A549 (cell line): Measurements from ENCODE around the gene STAB2. TPM values are rescaled to one million over a fixed set of nuclear protein-coding genes. Genes with fewer than 3 reads are reported as not detected.

Source experiments
- ATAC-seq, 2 experiments: fragments of 200-7000 bp in 1 of 2; fragments of >200 bp in 1 of 2; cut with Nextera tagmentation in 1 of 2; cut with Tn5 transposase in 1 of 2; 3 replicates each; pipeline versions ENCODE4 v1.8.0 to v1.9.1; 2018 to 2020; ENCODE audit warnings: mild to moderate bottlenecking in 1 of 2, moderate library complexity in 1 of 2
- CTCF ChIA-PET: fragments of 300-600 bp; sonication (Branson Sonifier 250); formaldehyde crosslinking; extraction: SDS; loops from one replicate; lab custom pipeline; 2021; ENCODE audit warnings: antibody characterized with exemption, inconsistent platforms; lab: Yijun Ruan, JAX
- POLR2A ChIA-PET: fragments of 350-600 bp; formaldehyde crosslinking; extraction: SDS; loops from one replicate; lab custom pipeline; 2021; ENCODE audit warnings: antibody characterized with exemption, inconsistent platforms; lab: Yijun Ruan, JAX
- DNase-seq, 2 experiments: peaks; one replicate each; pipeline versions ENCODE4 v3.0.0 to v3.0.0-alpha.2; 2011 to 2016; ENCODE audit warnings: low read depth in 1 of 2, low spot score in 1 of 2
- FAIRE-seq: peaks from 2 replicates; lab custom pipeline; 2011; peaks lifted over from hg19 to GRCh38; lab: Jason Lieb, UNC
- H3K27ac ChIP-seq, 2 experiments: fragments of >200 bp; sonication (Bioruptor Twin); formaldehyde crosslinking; 3 replicates each; pipeline ENCODE4 v1.5.1; 2016 to 2017
- H3K4me1 ChIP-seq: fragments of >200 bp; sonication (Bioruptor Twin); formaldehyde crosslinking; 3 replicates; pipeline ENCODE4 v1.6.1; 2016
- H3K4me2 ChIP-seq: fragments of >200 bp; sonication (Bioruptor Twin); formaldehyde crosslinking; 3 replicates; pipeline ENCODE4 v1.6.1; 2016
- H3K4me3 ChIP-seq: fragments of >200 bp; sonication (Bioruptor Twin); formaldehyde crosslinking; 3 replicates; pipeline ENCODE4 v1.5.1; 2016
- H3K9me3 ChIP-seq: fragments of >200 bp; sonication (Bioruptor Twin); formaldehyde crosslinking; 3 replicates; pipeline ENCODE4 v1.6.1; 2016
- CBX8 ChIP-seq: fragments of 200-600 bp; sonication (generic); IDR thresholded peaks from 2 replicates; pipeline ENCODE4 v1.6.1; 2016
- CEBPB ChIP-seq, 2 experiments: fragments of >200 bp in 1 of 2; sonication (Bioruptor Twin) in 1 of 2; formaldehyde crosslinking in 1 of 2; IDR thresholded peaks; 2 replicates each; pipeline ENCODE4 v1.6.1; 2012 to 2016
- EHMT2 ChIP-seq: fragments of 200-600 bp; sonication (generic); IDR thresholded peaks from 2 replicates; pipeline ENCODE4 v1.6.1; 2016; ENCODE audit warnings: antibody characterized with exemption, low read depth, mild to moderate bottlenecking, moderate library complexity
- EP300 ChIP-seq, 2 experiments: fragments of >200 bp; sonication (Bioruptor Twin); formaldehyde crosslinking; IDR thresholded peaks; 2 replicates in 1 of 2; 3 replicates in 1 of 2; pipeline ENCODE4 v1.6.1; 2016 to 2017
- FOSB ChIP-seq: fragments of 250-450 bp; sonication (Bioruptor Pico); IDR thresholded peaks from 2 replicates; pipeline ENCODE4 v1.5.0; 2020; ENCODE audit warnings: mild to moderate bottlenecking, moderate library complexity
- FOSL2 ChIP-seq, 2 experiments: fragments of 450-650 bp in 1 of 2; fragments of >200 bp in 1 of 2; sonication (Bioruptor Twin) in 1 of 2; formaldehyde crosslinking; IDR thresholded peaks; 2 replicates each; pipeline versions ENCODE4 v1.5.0 to v1.6.1; 2016 to 2020; ENCODE audit warnings: mild to moderate bottlenecking in 1 of 2, moderate library complexity in 1 of 2
- HMGXB4 ChIP-seq: fragments of 250-450 bp; sonication (Bioruptor Pico); IDR thresholded peaks from 2 replicates; pipeline ENCODE4 v1.5.0; 2021; ENCODE audit warnings: mild to moderate bottlenecking, moderate library complexity, borderline replicate concordance
- HOXB13 ChIP-seq: fragments of 250-450 bp; sonication (Bioruptor Pico); IDR thresholded peaks from 2 replicates; pipeline ENCODE4 v1.5.0; 2020; ENCODE audit warnings: low read depth, mild to moderate bottlenecking, moderate library complexity
- HOXB5 ChIP-seq: fragments of 250-450 bp; sonication (Bioruptor Pico); IDR thresholded peaks from 2 replicates; pipeline ENCODE4 v1.5.0; 2020; ENCODE audit warnings: mild to moderate bottlenecking, moderate library complexity
- JUNB ChIP-seq: fragments of >200 bp; sonication (Bioruptor Twin); formaldehyde crosslinking; IDR thresholded peaks from 2 replicates; pipeline ENCODE4 v1.6.1; 2016
- KDM1A ChIP-seq: fragments of 200-600 bp; sonication (generic); IDR thresholded peaks from 2 replicates; pipeline ENCODE4 v1.6.1; 2016; ENCODE audit warnings: low read depth, mild to moderate bottlenecking
- MAX ChIP-seq: IDR thresholded peaks from 2 replicates; pipeline ENCODE4 v1.6.1; 2012
- MYC ChIP-seq: IDR thresholded peaks from 2 replicates; pipeline ENCODE4 v1.6.1; 2012; ENCODE audit warnings: mild to moderate bottlenecking, inconsistent platforms, low read length, improper control_type of control experiment, borderline replicate concordance
- NR3C1 ChIP-seq: fragments of >200 bp; sonication (Bioruptor Twin); formaldehyde crosslinking; IDR thresholded peaks from 3 replicates; pipeline ENCODE4 v1.6.1; 2017
- POLR2A ChIP-seq: IDR thresholded peaks from 2 replicates; pipeline ENCODE4 v1.6.1; 2012; ENCODE audit warnings: mild to moderate bottlenecking, low read length
- RAD21 ChIP-seq, 2 experiments: fragments of >200 bp in 1 of 2; sonication (Bioruptor Twin) in 1 of 2; formaldehyde crosslinking in 1 of 2; IDR thresholded peaks in 1 of 2; conservative IDR thresholded peaks in 1 of 2; 2 replicates in 1 of 2; 3 replicates in 1 of 2; pipeline ENCODE4 v1.6.1; 2012 to 2018; ENCODE audit warnings: inconsistent platforms in 1 of 2
- RFX5 ChIP-seq: fragments of 450-650 bp; IDR thresholded peaks from 2 replicates; pipeline ENCODE4 v1.7.1; 2014; ENCODE audit warnings: antibody characterized with exemption, mild to moderate bottlenecking, moderate library complexity
- SMC3 ChIP-seq: fragments of >200 bp; sonication (Bioruptor Twin); formaldehyde crosslinking; IDR thresholded peaks from 3 replicates; pipeline ENCODE4 v1.6.1; 2018; ENCODE audit warnings: inconsistent platforms
- SREBF2 ChIP-seq: fragments of 450-650 bp; IDR thresholded peaks from 2 replicates; pipeline ENCODE4 v1.6.1; 2014; ENCODE audit warnings: mild to moderate bottlenecking, moderate library complexity
- TFCP2L1 ChIP-seq: fragments of 250-450 bp; sonication (Bioruptor Pico); IDR thresholded peaks from 2 replicates; pipeline ENCODE4 v1.5.0; 2021; ENCODE audit warnings: mild to moderate bottlenecking
- USF2 ChIP-seq: fragments of 450-650 bp; IDR thresholded peaks from 2 replicates; pipeline ENCODE4 v1.6.1; 2014; ENCODE audit warnings: antibody characterized with exemption
- ZFP36 ChIP-seq: fragments of 450-650 bp; IDR thresholded peaks from 2 replicates; pipeline ENCODE4 v1.6.1; 2014; ENCODE audit warnings: borderline replicate concordance; ENCODE audit not compliant: partially characterized antibody
- WGBS: methylation state at CpG from one replicate; pipeline ENCODE4 v1.1.6; 2017; ENCODE audit errors: missing lambda C conversion rate; 5-methylcytosine and 5-hydroxymethylcytosine counted together
- polyA plus RNA-seq, 4 experiments: library from polyadenylated mRNA; depleted of rRNA in 3 of 4; stranded (reverse); fragments of >200 nt; fragmentation: RNase III in 1 of 4; extraction: RNeasy Plus Mini Kit Qiagen cat#74134 plus additional on column Dnase treatment in 1 of 4; gene quantifications; 2 replicates in 3 of 4; 3 replicates in 1 of 4; pipeline ENCODE4 v1.2.3, GENCODE V29; 2011 to 2017
- TF ChIP-seq, protein P1 (sequence below): fragments of >200 bp; sonication (Bioruptor Twin); formaldehyde crosslinking; IDR thresholded peaks from 3 replicates; pipeline ENCODE4 v1.5.1; 2016

The STAB2 gene
- polyA plus RNA-seq, 2 of the 4 experiments (the other 2 are of a cell fraction), result not detected

DNA sequence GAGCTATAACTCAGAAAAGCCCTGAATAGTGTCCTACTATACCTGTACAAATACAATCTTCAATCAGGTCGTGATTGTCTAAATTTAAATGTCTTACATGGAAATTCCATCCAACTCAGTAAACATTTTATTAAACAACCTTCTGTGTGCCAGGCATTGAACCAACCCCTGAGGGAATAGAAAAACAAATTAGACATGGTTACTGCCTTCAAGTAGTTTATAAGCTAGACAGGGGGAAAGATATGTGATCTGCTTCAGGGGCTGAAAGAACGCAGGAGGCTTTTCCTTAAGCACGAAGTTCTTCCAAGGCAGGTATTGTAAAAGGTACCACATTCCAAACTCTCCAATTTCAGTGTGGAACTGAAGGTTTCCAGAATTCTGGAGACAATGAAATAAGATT, 39.7 kb upstream of the STAB2 start:
- Histone ChIP-seq H3K4me2 (no peak overlapping the region), H3K4me3 (no peak overlapping the region), H3K27ac (no peak overlapping the region), H3K9me3 (no peaks in the 10 kb centered on the region), H3K4me1 (peaks cover 8% of the 10 kb centered on the region; the same call in 1 of the 3 replicates)
- TF ChIP-seq EHMT2 (no peak), SREBF2 (no peak), HOXB13 (no peak)
- FAIRE-seq (no peak), ATAC-seq (no peak), DNase-seq (no peak)
- CTCF ChIA-PET, result interaction anchor here (1.3 to 10.5 kb wide), 14 partner anchors 10 to 668 kb away, joined by 3 to 134 read pairs (median 15); partner anchors contain the start of gene C12orf42
- WGBS, result 46% methylated on average over 3 of the region's 3 CpGs
- POLR2A ChIA-PET, result no interaction called here

- Histone ChIP-seq H3K4me3 (no peak overlapping the region), H3K4me2 (no peak overlapping the region), H3K4me1 (peaks cover 8% of the 10 kb centered on the region; the same call in 1 of the 3 replicates), H3K9me3 (no peaks in the 10 kb centered on the region), H3K27ac (no peak overlapping the region)
- ChIA-PET CTCF (interaction anchor here (0.6 to 10.5 kb wide), 41 partner anchors 7 to 1774 kb away, joined by 3 to 134 read pairs (median 5); partner anchors contain the start of gene C12orf42), POLR2A (no interaction called here)
- ATAC-seq (no peak), DNase-seq (no peak), FAIRE-seq (no peak)
- 61% methylated on average over 6 of the region's 6 CpGs for WGBS
- TF ChIP-seq HOXB5 (CRISPR knock-in tag) (no peak), FOSL2 (IDR thresholded peaks at IDR 0.05) (no peak), FOSL2 (CRISPR knock-in tag; IDR thresholded peaks at IDR 0.05) (no peak), MAX (no peak), EP300 (IDR thresholded peaks at IDR 0.05) (no peak), HMGXB4 (CRISPR knock-in tag) (no peak), RFX5 (no peak), TFCP2L1 (CRISPR knock-in tag) (no peak)
- TF ChIP-seq, protein P1, sequence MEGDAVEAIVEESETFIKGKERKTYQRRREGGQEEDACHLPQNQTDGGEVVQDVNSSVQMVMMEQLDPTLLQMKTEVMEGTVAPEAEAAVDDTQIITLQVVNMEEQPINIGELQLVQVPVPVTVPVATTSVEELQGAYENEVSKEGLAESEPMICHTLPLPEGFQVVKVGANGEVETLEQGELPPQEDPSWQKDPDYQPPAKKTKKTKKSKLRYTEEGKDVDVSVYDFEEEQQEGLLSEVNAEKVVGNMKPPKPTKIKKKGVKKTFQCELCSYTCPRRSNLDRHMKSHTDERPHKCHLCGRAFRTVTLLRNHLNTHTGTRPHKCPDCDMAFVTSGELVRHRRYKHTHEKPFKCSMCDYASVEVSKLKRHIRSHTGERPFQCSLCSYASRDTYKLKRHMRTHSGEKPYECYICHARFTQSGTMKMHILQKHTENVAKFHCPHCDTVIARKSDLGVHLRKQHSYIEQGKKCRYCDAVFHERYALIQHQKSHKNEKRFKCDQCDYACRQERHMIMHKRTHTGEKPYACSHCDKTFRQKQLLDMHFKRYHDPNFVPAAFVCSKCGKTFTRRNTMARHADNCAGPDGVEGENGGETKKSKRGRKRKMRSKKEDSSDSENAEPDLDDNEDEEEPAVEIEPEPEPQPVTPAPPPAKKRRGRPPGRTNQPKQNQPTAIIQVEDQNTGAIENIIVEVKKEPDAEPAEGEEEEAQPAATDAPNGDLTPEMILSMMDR, result no peak
Measured at GRCh38 chr12:103547929-103548328, 39.1 kb upstream of the STAB2 start.

DNA sequence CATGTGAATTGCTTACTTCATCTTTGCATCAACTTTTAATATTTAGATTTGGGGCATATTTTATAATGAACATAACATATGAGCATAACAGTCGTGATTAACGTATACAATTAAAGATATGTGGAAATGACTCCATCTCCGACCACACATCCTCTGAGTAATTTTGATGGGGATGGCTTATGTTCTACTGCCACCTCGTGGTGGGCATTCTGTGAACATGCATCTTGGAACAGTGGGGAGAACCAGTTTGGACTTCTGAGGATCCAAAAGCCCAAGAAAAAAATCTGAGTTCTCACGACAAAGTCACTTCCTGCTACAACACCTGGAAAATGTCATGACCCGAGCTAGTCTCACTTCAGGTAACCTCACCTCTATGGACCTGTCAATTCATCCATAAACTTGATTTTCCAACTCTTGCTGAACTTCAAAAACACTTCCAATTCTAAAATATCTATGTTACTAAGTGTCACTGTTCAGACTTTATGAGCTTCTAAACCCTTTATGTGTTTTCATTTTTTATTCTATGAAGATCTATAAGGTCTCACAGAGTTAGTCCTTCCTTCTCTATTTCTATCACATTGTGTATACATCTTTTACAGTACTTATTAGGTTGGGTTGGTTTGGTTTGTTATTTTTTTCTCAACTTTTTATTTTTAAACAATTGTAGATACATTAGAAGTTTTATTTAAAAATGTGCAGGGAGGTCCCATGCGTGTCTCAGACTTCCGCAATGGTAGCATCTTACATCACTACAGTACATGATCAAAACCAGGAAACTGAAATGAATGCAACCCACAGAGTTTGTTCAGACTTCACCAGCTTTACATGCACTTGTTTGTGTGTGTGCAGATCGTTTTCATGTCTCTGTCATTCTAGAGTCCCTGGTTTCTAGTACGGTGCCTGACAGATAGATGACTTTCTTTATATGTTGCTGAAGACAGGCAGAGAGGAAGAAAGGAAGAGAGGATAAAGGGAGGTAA, 38.2 kb upstream of the STAB2 start:
- POLR2A ChIA-PET, result no interaction called here
- TF ChIP-seq FOSB (CRISPR knock-in tag) (no peak), RAD21 (conservative IDR thresholded peaks at IDR 0.05 in 1 of 2, IDR thresholded peaks at IDR 0.05 in 1 of 2) (peak; percentile 98 to 100), CBX8 (no peak), HOXB13 (no peak), FOSL2 (IDR thresholded peaks at IDR 0.05) (no peak), FOSL2 (CRISPR knock-in tag; IDR thresholded peaks at IDR 0.05) (no peak), JUNB (no peak), MYC (no peak), POLR2A (no peak), NR3C1 (no peak), CEBPB (IDR thresholded peaks at IDR 0.05) (0 out of 4 replicates have a peak, but pooled peaks of 1 of the 2 experiments have one; percentile 2), ZFP36 (no peak), USF2 (no peak), SMC3 (peak; percentile 96), KDM1A (no peak), EHMT2 (no peak)
- TF ChIP-seq, protein P1, result peak; percentile 98
- TF ChIP-seq, all 56 proteins: peak for 4
- peak; percentile 93 to 99 for ATAC-seq
- peak; percentile 64 to 81 for DNase-seq
- 17% methylated on average over 10 of the region's 10 CpGs for WGBS
- H3K9me3 ChIP-seq, result 0 out of 3 replicates have a peak, but pooled peaks cover 3% of the 10 kb centered on the region
- peak overlapping the region in 1 of 2 experiments; percentile 28; a peak in 1 of 6 replicates for H3K27ac ChIP-seq
- CTCF ChIA-PET, result interaction anchor here (0.6 to 10.5 kb wide), 50 partner anchors 8 to 1775 kb away, joined by 3 to 134 read pairs (median 5); partner anchors contain the start of gene C12orf42
- no peak overlapping the region for H3K4me3 ChIP-seq
- peak; percentile 77 for FAIRE-seq
- H3K4me1 ChIP-seq, result peaks cover 8% of the 10 kb centered on the region; the same call in 1 of the 3 replicates
- H3K4me2 ChIP-seq, result no peak overlapping the region; the same call in 2 of the 3 replicates
